Progenitor cell of endocrine pancreas (in vitro differentiated cells): ENCODE data around the gene SH3BGRL2. TPM values are rescaled to one million over a fixed set of nuclear protein-coding genes. Genes with fewer than 3 reads are reported as not detected.

Experiments used
- DNase-seq: peaks from one replicate; pipeline ENCODE4 v3.0.0; 2021; ENCODE audit warnings: low spot score; ENCODE audit not compliant: unreplicated experiment
- H3K27ac Mint-ChIP-seq: 2 replicates; pipeline ENCODE4 v1.8.0; 2021; ENCODE audit warnings: mild to moderate bottlenecking, moderate library complexity, mixed read lengths
- H3K27me3 Mint-ChIP-seq: 2 replicates; pipeline ENCODE4 v1.8.0; 2021; ENCODE audit warnings: mixed read lengths
- H3K36me3 Mint-ChIP-seq: 2 replicates; pipeline ENCODE4 v1.8.0; 2022; ENCODE audit warnings: mixed read lengths; ENCODE audit not compliant: insufficient read depth
- H3K4me1 Mint-ChIP-seq: 2 replicates; pipeline ENCODE4 v1.8.0; 2021; ENCODE audit warnings: low read depth, mixed read lengths
- H3K4me3 Mint-ChIP-seq: 2 replicates; pipeline ENCODE4 v1.8.0; 2021; ENCODE audit warnings: low read depth, mild to moderate bottlenecking, moderate library complexity, mixed read lengths
- H3K9me3 Mint-ChIP-seq: 2 replicates; pipeline ENCODE4 v1.8.0; 2021; ENCODE audit warnings: low read depth, mixed read lengths
- total RNA-seq: library from RNA; stranded (reverse); gene quantifications from 2 replicates; pipeline ENCODE4 v1.2.1, GENCODE V29; 2021
- TF ChIP-seq, protein P1 (sequence below): fragments of 200-600 bp; sonication (generic); IDR thresholded peaks from one replicate; pipeline ENCODE4 v1.5.0; 2021; ENCODE audit warnings: antibody characterized with exemption, mild to moderate bottlenecking; ENCODE audit not compliant: unreplicated experiment

The SH3BGRL2 gene
- total RNA-seq, 1 donor from 2014 or later: 49.1 TPM

DNA sequence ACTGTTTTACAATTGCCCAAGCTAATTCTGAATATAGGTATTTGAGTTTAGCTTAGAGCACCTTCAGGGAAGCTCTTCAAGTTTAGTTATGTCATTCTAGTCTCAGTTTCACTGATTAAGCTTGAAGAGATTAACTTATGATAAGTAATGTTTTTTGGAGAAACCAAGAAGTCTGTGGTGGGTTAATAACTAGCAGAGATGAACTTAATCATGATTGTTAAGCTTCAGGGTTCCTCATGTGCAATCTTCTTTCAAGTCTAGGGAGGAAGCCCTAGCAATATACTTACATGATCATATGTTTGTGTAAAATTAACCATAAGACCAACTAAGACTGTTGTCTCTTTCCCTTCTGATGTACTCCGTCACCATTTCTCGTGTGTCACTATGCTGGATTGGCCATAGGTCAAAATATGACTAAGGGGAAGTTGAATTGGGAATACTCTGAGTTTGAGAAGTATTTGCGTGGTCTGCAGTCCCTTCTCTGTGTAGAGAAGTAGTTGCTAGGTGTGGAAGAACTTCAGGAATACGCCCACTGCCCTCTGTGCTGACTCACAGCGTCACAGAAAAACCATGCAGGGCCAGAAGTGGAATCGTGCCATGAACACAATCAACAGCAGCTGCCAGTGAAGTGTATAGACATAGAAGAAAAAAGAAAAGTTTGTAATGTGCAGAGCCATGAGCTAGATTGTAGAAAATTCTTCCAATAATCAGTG is 88.3 kb downstream of the SH3BGRL2 start:
- TF ChIP-seq, protein P1, sequence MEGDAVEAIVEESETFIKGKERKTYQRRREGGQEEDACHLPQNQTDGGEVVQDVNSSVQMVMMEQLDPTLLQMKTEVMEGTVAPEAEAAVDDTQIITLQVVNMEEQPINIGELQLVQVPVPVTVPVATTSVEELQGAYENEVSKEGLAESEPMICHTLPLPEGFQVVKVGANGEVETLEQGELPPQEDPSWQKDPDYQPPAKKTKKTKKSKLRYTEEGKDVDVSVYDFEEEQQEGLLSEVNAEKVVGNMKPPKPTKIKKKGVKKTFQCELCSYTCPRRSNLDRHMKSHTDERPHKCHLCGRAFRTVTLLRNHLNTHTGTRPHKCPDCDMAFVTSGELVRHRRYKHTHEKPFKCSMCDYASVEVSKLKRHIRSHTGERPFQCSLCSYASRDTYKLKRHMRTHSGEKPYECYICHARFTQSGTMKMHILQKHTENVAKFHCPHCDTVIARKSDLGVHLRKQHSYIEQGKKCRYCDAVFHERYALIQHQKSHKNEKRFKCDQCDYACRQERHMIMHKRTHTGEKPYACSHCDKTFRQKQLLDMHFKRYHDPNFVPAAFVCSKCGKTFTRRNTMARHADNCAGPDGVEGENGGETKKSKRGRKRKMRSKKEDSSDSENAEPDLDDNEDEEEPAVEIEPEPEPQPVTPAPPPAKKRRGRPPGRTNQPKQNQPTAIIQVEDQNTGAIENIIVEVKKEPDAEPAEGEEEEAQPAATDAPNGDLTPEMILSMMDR: no peak
- Mint-ChIP-seq H3K4me3 (no peak overlapping the region), H3K9me3 (peaks cover 7% of the 10 kb centered on the region), H3K36me3 (no peaks in the 10 kb centered on the region), H3K4me1 (no peaks in the 10 kb centered on the region), H3K27ac (no peak overlapping the region), H3K27me3 (no peaks in the 10 kb centered on the region)
- DNase-seq: no peak

- TF ChIP-seq, protein P1: no peak
- Mint-ChIP-seq H3K9me3 (peaks cover 9% of the 10 kb centered on the region), H3K36me3 (no peaks in the 10 kb centered on the region), H3K27ac (no peak overlapping the region), H3K4me1 (no peaks in the 10 kb centered on the region), H3K4me3 (no peak overlapping the region), H3K27me3 (no peaks in the 10 kb centered on the region)
- no peak for DNase-seq
Measured at GRCh38 chr6:79724816-79725215, 93.7 kb downstream of the SH3BGRL2 start.

- no peaks in the 10 kb centered on the region for H3K27me3 Mint-ChIP-seq
- TF ChIP-seq, protein P1: no peak
- H3K4me1 Mint-ChIP-seq: peaks cover 4% of the 10 kb centered on the region
- H3K4me3 Mint-ChIP-seq: no peak overlapping the region
- no peaks in the 10 kb centered on the region for H3K36me3 Mint-ChIP-seq
- no peak for DNase-seq
- no peaks in the 10 kb centered on the region for H3K9me3 Mint-ChIP-seq
- no peak overlapping the region for H3K27ac Mint-ChIP-seq
Measured at GRCh38 chr6:79731471-79731870, 100.3 kb downstream of the SH3BGRL2 start.

- no peak for DNase-seq
- H3K4me3 Mint-ChIP-seq: no peak overlapping the region
- no peaks in the 10 kb centered on the region for H3K27me3 Mint-ChIP-seq
- TF ChIP-seq, protein P1: no peak
- peaks cover 16% of the 10 kb centered on the region for H3K4me1 Mint-ChIP-seq
- no peaks in the 10 kb centered on the region for H3K36me3 Mint-ChIP-seq
- H3K9me3 Mint-ChIP-seq: no peaks in the 10 kb centered on the region
- no peak overlapping the region for H3K27ac Mint-ChIP-seq
Measured at GRCh38 chr6:79733388-79733787, 102.3 kb downstream of the SH3BGRL2 start.

GRCh38 chr6:79734374-79734773 is 103.2 kb downstream of the SH3BGRL2 start:
- H3K4me3 Mint-ChIP-seq: no peak overlapping the region
- H3K4me1 Mint-ChIP-seq: peaks cover 16% of the 10 kb centered on the region
- H3K27ac Mint-ChIP-seq: no peak overlapping the region
- no peaks in the 10 kb centered on the region for H3K9me3 Mint-ChIP-seq
- TF ChIP-seq, protein P1: no peak
- H3K36me3 Mint-ChIP-seq: no peaks in the 10 kb centered on the region
- no peaks in the 10 kb centered on the region for H3K27me3 Mint-ChIP-seq
- no peak for DNase-seq
